ENCODE results near the gene CNGB1.
A peak's percentile ranks its signal among the peaks of the same experiment; 100 is the strongest.

Gene CNGB1

GRCh38 chr16:57997176-57997527 lies 26.2 kb upstream of the CNGB1 start:
- no peak for DNase-seq (ENCODE audit: low read depth)
- no peak overlapping the region for H3K4me3 ChIP-seq (ENCODE audit: low read length)
- no peak for TF ChIP-seq CTCF (conservative IDR thresholded peaks at IDR 0.05; ENCODE audit: low read depth, low read length)

- no peak for TF ChIP-seq CTCF (conservative IDR thresholded peaks at IDR 0.05; ENCODE audit: low read depth, low read length)
- H3K4me3 ChIP-seq (ENCODE audit: low read length), result no peak overlapping the region
- DNase-seq (ENCODE audit: low read depth), result no peak
Observed at GRCh38 chr16:57996406-57997175, 25.7 kb upstream of the CNGB1 start.

- DNase-seq (ENCODE audit: low read depth), result no peak
- TF ChIP-seq CTCF (conservative IDR thresholded peaks at IDR 0.05; ENCODE audit: low read depth, low read length), result no peak
- no peak overlapping the region for H3K4me3 ChIP-seq (ENCODE audit: low read length)
Observed at GRCh38 chr16:57995721-57996405, 24.9 kb upstream of the CNGB1 start.

DNA sequence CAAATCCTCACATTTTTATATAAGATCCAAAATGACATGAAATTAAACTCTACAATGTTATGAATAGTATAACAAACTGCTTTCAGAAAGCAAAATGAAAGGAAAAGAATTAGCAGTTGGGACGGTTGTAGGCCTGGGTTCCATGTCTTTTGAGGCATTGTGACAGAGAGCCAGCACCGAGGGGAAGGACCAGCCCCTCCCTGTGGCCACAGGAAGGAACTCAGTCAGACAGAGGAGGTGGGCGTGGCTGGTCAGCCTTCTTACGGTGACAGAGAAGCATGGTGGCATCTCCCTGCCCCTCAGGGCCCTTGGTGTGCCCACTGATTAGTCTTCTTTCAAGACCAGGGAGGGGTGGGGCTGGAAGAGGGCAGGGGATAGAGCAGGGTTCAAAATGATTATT lies 23.9 kb upstream of the CNGB1 start:
- DNase-seq (ENCODE audit: low read depth), result no peak
- no peak overlapping the region for H3K4me3 ChIP-seq (ENCODE audit: low read length)
- TF ChIP-seq CTCF (conservative IDR thresholded peaks at IDR 0.05; ENCODE audit: low read depth, low read length), result peak; percentile 57

GRCh38 chr16:57994361-57994760 lies 23.4 kb upstream of the CNGB1 start:
- no peak for DNase-seq (ENCODE audit: low read depth)
- no peak for TF ChIP-seq CTCF (conservative IDR thresholded peaks at IDR 0.05; ENCODE audit: low read depth, low read length)
- no peak overlapping the region for H3K4me3 ChIP-seq (ENCODE audit: low read length)

- no peak for DNase-seq (ENCODE audit: low read depth)
- TF ChIP-seq CTCF (conservative IDR thresholded peaks at IDR 0.05; ENCODE audit: low read depth, low read length), result no peak
- H3K4me3 ChIP-seq (ENCODE audit: low read length), result no peak overlapping the region
Observed at GRCh38 chr16:57993897-57994296, 23.0 kb upstream of the CNGB1 start.

DNA sequence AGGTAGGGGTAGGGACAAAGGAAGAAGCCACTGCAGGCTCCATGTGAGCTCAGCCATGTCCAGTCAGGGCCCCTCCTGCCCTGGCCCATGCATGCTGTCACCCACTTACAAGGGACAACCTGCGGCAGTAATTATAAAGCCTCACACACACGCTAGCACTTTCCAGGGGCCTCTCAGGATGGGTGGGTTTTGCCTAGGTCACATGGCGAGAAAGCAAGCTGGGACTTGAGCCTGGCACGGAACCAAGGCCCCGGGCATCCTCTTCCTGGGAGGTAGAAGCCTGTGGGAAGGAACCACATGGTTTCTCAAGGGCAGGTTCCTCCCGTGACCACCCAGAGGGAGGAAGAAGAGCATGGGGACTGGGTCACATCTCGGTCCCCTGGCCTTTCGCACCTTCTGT lies 22.5 kb upstream of the CNGB1 start:
- DNase-seq (ENCODE audit: low read depth), result no peak
- no peak for TF ChIP-seq CTCF (conservative IDR thresholded peaks at IDR 0.05; ENCODE audit: low read depth, low read length)
- H3K4me3 ChIP-seq (ENCODE audit: low read length), result no peak overlapping the region

Data from retinal pigment epithelial cell (primary cell).